A549 (cell line): Measurements from ENCODE around the gene PSMD2. TPM values are rescaled to one million over a fixed set of nuclear protein-coding genes. Genes with fewer than 3 reads are reported as not detected.

Source experiments
- ATAC-seq, 2 experiments: fragments of 200-7000 bp in 1 of 2; fragments of >200 bp in 1 of 2; cut with Nextera tagmentation in 1 of 2; cut with Tn5 transposase in 1 of 2; 3 replicates each; pipeline versions ENCODE4 v1.8.0 to v1.9.1; 2018 to 2020; ENCODE audit warnings: mild to moderate bottlenecking in 1 of 2, moderate library complexity in 1 of 2
- CTCF ChIA-PET: fragments of 300-600 bp; sonication (Branson Sonifier 250); formaldehyde crosslinking; extraction: SDS; loops from one replicate; lab custom pipeline; 2021; ENCODE audit warnings: antibody characterized with exemption, inconsistent platforms; lab: Yijun Ruan, JAX
- POLR2A ChIA-PET: fragments of 350-600 bp; formaldehyde crosslinking; extraction: SDS; loops from one replicate; lab custom pipeline; 2021; ENCODE audit warnings: antibody characterized with exemption, inconsistent platforms; lab: Yijun Ruan, JAX
- DNase-seq, 2 experiments: peaks; one replicate each; pipeline versions ENCODE4 v3.0.0 to v3.0.0-alpha.2; 2011 to 2016; ENCODE audit warnings: low read depth in 1 of 2, low spot score in 1 of 2
- FAIRE-seq: peaks from 2 replicates; lab custom pipeline; 2011; peaks lifted over from hg19 to GRCh38; lab: Jason Lieb, UNC
- H3K27ac ChIP-seq, 2 experiments: fragments of >200 bp; sonication (Bioruptor Twin); formaldehyde crosslinking; 3 replicates each; pipeline ENCODE4 v1.5.1; 2016 to 2017
- H3K4me1 ChIP-seq: fragments of >200 bp; sonication (Bioruptor Twin); formaldehyde crosslinking; 3 replicates; pipeline ENCODE4 v1.6.1; 2016
- H3K4me2 ChIP-seq: fragments of >200 bp; sonication (Bioruptor Twin); formaldehyde crosslinking; 3 replicates; pipeline ENCODE4 v1.6.1; 2016
- H3K4me3 ChIP-seq: fragments of >200 bp; sonication (Bioruptor Twin); formaldehyde crosslinking; 3 replicates; pipeline ENCODE4 v1.5.1; 2016
- H3K9me3 ChIP-seq: fragments of >200 bp; sonication (Bioruptor Twin); formaldehyde crosslinking; 3 replicates; pipeline ENCODE4 v1.6.1; 2016
- CBX2 ChIP-seq: fragments of 200-600 bp; sonication (generic); IDR thresholded peaks from 2 replicates; pipeline ENCODE4 v1.6.1; 2016; ENCODE audit warnings: low read depth, mild to moderate bottlenecking, borderline replicate concordance
- CHD2 ChIP-seq: fragments of 150-350 bp; IDR thresholded peaks from 2 replicates; pipeline ENCODE4 v1.6.1; 2014; ENCODE audit warnings: low read length; ENCODE audit not compliant: partially characterized antibody
- EHF ChIP-seq: fragments of 250-450 bp; sonication (Bioruptor Pico); IDR thresholded peaks from 2 replicates; pipeline ENCODE4 v1.5.0; 2020; ENCODE audit warnings: mild to moderate bottlenecking
- ESRRA ChIP-seq: fragments of 150-350 bp; IDR thresholded peaks from 2 replicates; pipeline ENCODE4 v1.6.1; 2014; ENCODE audit warnings: mild to moderate bottlenecking, low read length, borderline replicate concordance
- HDAC2 ChIP-seq: fragments of 200-600 bp; sonication (generic); IDR thresholded peaks from 2 replicates; pipeline ENCODE4 v1.6.1; 2016
- HEYL ChIP-seq: fragments of 250-450 bp; sonication (Bioruptor Pico); IDR thresholded peaks from 2 replicates; pipeline ENCODE4 v1.8.0; 2021; ENCODE audit warnings: mild to moderate bottlenecking, moderate library complexity
- HOXB13 ChIP-seq: fragments of 250-450 bp; sonication (Bioruptor Pico); IDR thresholded peaks from 2 replicates; pipeline ENCODE4 v1.5.0; 2020; ENCODE audit warnings: low read depth, mild to moderate bottlenecking, moderate library complexity
- HOXB5 ChIP-seq: fragments of 250-450 bp; sonication (Bioruptor Pico); IDR thresholded peaks from 2 replicates; pipeline ENCODE4 v1.5.0; 2020; ENCODE audit warnings: mild to moderate bottlenecking, moderate library complexity
- JUN ChIP-seq, 2 experiments: fragments of >200 bp; sonication (Bioruptor Twin); formaldehyde crosslinking; IDR thresholded peaks; 2 replicates in 1 of 2; 3 replicates in 1 of 2; pipeline ENCODE4 v1.6.1; 2016 to 2017
- KDM1A ChIP-seq: fragments of 200-600 bp; sonication (generic); IDR thresholded peaks from 2 replicates; pipeline ENCODE4 v1.6.1; 2016; ENCODE audit warnings: low read depth, mild to moderate bottlenecking
- KDM5A ChIP-seq: fragments of 200-600 bp; sonication (generic); IDR thresholded peaks from 2 replicates; pipeline ENCODE4 v1.6.1; 2016; ENCODE audit warnings: antibody characterized with exemption, mild to moderate bottlenecking
- MAFK ChIP-seq: fragments of 450-650 bp; IDR thresholded peaks from 2 replicates; pipeline ENCODE4 v1.6.1; 2014; ENCODE audit not compliant: partially characterized antibody
- MYC ChIP-seq: IDR thresholded peaks from 2 replicates; pipeline ENCODE4 v1.6.1; 2012; ENCODE audit warnings: mild to moderate bottlenecking, inconsistent platforms, low read length, improper control_type of control experiment, borderline replicate concordance
- NR3C1 ChIP-seq: fragments of >200 bp; sonication (Bioruptor Twin); formaldehyde crosslinking; IDR thresholded peaks from 3 replicates; pipeline ENCODE4 v1.6.1; 2017
- PHF8 ChIP-seq: fragments of 200-600 bp; sonication (generic); IDR thresholded peaks from 2 replicates; pipeline ENCODE4 v1.6.1; 2016; ENCODE audit warnings: low read depth, mild to moderate bottlenecking, antibody characterized with exemption, moderate library complexity, borderline replicate concordance
- POLR2A ChIP-seq: IDR thresholded peaks from 2 replicates; pipeline ENCODE4 v1.6.1; 2012; ENCODE audit warnings: mild to moderate bottlenecking, low read length
- RFX5 ChIP-seq: fragments of 450-650 bp; IDR thresholded peaks from 2 replicates; pipeline ENCODE4 v1.7.1; 2014; ENCODE audit warnings: antibody characterized with exemption, mild to moderate bottlenecking, moderate library complexity
- TFCP2L1 ChIP-seq: fragments of 250-450 bp; sonication (Bioruptor Pico); IDR thresholded peaks from 2 replicates; pipeline ENCODE4 v1.5.0; 2021; ENCODE audit warnings: mild to moderate bottlenecking
- ZSCAN20 ChIP-seq: fragments of 250-450 bp; sonication (Bioruptor Pico); IDR thresholded peaks from 2 replicates; pipeline ENCODE4 v1.8.0; 2022; ENCODE audit warnings: mild to moderate bottlenecking, moderate library complexity
- WGBS: methylation state at CpG from one replicate; pipeline ENCODE4 v1.1.6; 2017; ENCODE audit errors: missing lambda C conversion rate; 5-methylcytosine and 5-hydroxymethylcytosine counted together
- polyA plus RNA-seq, 4 experiments: library from polyadenylated mRNA; depleted of rRNA in 3 of 4; stranded (reverse); fragments of >200 nt; fragmentation: RNase III in 1 of 4; extraction: RNeasy Plus Mini Kit Qiagen cat#74134 plus additional on column Dnase treatment in 1 of 4; gene quantifications; 2 replicates in 3 of 4; 3 replicates in 1 of 4; pipeline ENCODE4 v1.2.3, GENCODE V29; 2011 to 2017
- TF ChIP-seq, protein P1 (sequence below): IDR thresholded peaks from 2 replicates; pipeline ENCODE4 v1.6.1; 2012
- TF ChIP-seq, protein P2 (sequence below): fragments of >200 bp; sonication (Bioruptor Twin); formaldehyde crosslinking; IDR thresholded peaks from 3 replicates; pipeline ENCODE4 v1.6.1; 2016
- TF ChIP-seq, protein P3 (sequence below): fragments of >200 bp; sonication (Bioruptor Twin); formaldehyde crosslinking; IDR thresholded peaks from 2 replicates; pipeline ENCODE4 v1.6.1; 2016
- TF ChIP-seq, protein P4 (sequence below): fragments of >200 bp; sonication (Bioruptor Twin); formaldehyde crosslinking; IDR thresholded peaks from 3 replicates; pipeline ENCODE4 v1.5.1; 2016
- TF ChIP-seq, protein P5 (sequence below): fragments of 200-600 bp; sonication (generic); IDR thresholded peaks from 2 replicates; pipeline ENCODE4 v1.6.1; 2016; ENCODE audit warnings: antibody characterized with exemption, mild to moderate bottlenecking, moderate library complexity
- TF ChIP-seq, protein P6 (sequence below): fragments of 150-350 bp; IDR thresholded peaks from 2 replicates; pipeline ENCODE4 v1.6.1; 2014; ENCODE audit warnings: low read depth, mild to moderate bottlenecking, low read length

The PSMD2 gene
- polyA plus RNA-seq, 2 of the 4 experiments (the other 2 are of a cell fraction): 267 to 541 TPM

DNA sequence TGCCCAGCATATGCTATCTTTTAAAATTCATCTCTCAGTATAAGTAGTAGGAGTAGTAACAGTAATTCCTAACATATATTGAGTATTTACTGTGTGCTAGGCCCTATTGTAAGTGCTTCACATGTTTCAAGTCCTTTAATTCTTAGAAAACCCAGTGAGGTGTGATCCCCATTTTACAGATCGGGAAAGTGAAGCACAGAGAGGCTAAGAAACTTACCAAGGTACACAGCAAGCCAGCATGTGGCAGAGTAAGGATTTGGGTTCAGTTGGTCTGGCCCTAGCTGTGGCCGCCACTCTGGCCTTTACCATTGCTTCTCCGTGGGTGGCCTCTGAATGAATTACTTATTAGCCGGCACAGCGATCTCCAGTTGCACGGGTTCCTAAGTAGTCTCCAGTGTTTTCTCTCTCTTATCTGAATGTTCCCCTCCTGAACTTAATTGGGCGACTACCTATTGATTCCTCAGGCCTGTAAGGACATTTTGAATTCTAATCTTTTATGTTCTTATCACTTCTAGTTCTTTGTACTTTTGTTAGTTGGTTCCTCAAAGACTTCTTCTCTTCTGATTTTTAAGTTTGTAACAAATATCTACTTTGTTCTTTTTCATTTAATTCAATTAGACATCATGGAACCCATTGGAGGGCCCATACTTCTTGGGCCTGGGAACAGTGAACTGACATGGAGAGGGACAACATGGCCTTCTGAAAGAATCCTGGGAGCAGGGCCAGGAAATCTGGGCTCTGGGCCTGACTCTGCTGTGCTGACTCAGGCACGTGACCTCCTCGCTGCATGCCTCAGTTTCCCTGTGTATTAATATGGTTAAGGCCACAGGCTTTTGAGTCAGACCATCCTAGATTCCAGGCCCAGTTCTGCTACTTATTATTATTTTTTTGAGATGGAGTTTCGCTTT lies 50.8 kb downstream of the PSMD2 start (continued):
- TF ChIP-seq, protein P1, sequence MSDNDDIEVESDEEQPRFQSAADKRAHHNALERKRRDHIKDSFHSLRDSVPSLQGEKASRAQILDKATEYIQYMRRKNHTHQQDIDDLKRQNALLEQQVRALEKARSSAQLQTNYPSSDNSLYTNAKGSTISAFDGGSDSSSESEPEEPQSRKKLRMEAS: no peak
- no peak for TF ChIP-seq TFCP2L1 (CRISPR knock-in tag)
- TF ChIP-seq JUN (IDR thresholded peaks at IDR 0.05): no peak
- TF ChIP-seq ZSCAN20 (CRISPR knock-in tag): no peak
- TF ChIP-seq POLR2A: no peak
- TF ChIP-seq ESRRA: no peak
- no peak for TF ChIP-seq KDM1A

DNA sequence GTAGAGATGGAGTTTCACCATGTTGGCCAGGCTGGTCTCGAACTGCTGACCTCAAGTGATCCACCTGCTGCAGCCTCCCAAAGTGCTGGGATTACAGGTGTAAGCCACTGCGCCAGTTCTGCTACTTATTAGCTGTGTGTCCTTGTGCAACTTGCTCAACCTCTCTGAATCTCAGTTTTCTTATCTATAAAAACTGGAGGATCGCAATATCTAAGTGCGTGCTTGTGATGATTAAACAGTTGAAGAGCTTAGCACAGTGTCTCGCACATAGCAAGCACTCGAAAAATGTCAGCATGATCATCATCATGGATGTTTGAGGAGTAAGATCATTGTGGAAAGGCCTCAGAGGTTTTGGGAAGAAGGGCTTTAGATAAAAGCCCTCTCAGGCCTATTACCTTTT lies 51.6 kb downstream of the PSMD2 start:
- 84% methylated on average over 6 of the region's 6 CpGs for WGBS
- FAIRE-seq (no peak), ATAC-seq (no peak), DNase-seq (no peak)
- TF ChIP-seq HOXB13: no peak
- TF ChIP-seq MYC: no peak
- no peak for TF ChIP-seq CBX2
- no peak for TF ChIP-seq MAFK
- TF ChIP-seq, protein P2, sequence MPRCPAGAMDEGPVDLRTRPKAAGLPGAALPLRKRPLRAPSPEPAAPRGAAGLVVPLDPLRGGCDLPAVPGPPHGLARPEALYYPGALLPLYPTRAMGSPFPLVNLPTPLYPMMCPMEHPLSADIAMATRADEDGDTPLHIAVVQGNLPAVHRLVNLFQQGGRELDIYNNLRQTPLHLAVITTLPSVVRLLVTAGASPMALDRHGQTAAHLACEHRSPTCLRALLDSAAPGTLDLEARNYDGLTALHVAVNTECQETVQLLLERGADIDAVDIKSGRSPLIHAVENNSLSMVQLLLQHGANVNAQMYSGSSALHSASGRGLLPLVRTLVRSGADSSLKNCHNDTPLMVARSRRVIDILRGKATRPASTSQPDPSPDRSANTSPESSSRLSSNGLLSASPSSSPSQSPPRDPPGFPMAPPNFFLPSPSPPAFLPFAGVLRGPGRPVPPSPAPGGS: no peak
- TF ChIP-seq, protein P3, sequence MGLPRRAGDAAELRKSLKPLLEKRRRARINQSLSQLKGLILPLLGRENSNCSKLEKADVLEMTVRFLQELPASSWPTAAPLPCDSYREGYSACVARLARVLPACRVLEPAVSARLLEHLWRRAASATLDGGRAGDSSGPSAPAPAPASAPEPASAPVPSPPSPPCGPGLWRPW: no peak
- TF ChIP-seq HDAC2: no peak
- TF ChIP-seq, protein P4, sequence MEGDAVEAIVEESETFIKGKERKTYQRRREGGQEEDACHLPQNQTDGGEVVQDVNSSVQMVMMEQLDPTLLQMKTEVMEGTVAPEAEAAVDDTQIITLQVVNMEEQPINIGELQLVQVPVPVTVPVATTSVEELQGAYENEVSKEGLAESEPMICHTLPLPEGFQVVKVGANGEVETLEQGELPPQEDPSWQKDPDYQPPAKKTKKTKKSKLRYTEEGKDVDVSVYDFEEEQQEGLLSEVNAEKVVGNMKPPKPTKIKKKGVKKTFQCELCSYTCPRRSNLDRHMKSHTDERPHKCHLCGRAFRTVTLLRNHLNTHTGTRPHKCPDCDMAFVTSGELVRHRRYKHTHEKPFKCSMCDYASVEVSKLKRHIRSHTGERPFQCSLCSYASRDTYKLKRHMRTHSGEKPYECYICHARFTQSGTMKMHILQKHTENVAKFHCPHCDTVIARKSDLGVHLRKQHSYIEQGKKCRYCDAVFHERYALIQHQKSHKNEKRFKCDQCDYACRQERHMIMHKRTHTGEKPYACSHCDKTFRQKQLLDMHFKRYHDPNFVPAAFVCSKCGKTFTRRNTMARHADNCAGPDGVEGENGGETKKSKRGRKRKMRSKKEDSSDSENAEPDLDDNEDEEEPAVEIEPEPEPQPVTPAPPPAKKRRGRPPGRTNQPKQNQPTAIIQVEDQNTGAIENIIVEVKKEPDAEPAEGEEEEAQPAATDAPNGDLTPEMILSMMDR: no peak
- H3K9me3 ChIP-seq: no peaks in the 10 kb centered on the region
- POLR2A ChIA-PET: interaction anchor here (0.9 kb wide), 1 partner anchor 12 kb away, joined by 4 read pairs; no protein-coding TSS in a partner anchor
- no peak overlapping the region for H3K27ac ChIP-seq
- H3K4me1 ChIP-seq: peaks cover 4% of the 10 kb centered on the region; the same call in 2 of the 3 replicates
- CTCF ChIA-PET: interaction anchor here (2.1 kb wide), 1 partner anchor 21 kb away, joined by 4 read pairs; no protein-coding TSS in a partner anchor
- no peak overlapping the region for H3K4me2 ChIP-seq
- no peak overlapping the region for H3K4me3 ChIP-seq

DNA sequence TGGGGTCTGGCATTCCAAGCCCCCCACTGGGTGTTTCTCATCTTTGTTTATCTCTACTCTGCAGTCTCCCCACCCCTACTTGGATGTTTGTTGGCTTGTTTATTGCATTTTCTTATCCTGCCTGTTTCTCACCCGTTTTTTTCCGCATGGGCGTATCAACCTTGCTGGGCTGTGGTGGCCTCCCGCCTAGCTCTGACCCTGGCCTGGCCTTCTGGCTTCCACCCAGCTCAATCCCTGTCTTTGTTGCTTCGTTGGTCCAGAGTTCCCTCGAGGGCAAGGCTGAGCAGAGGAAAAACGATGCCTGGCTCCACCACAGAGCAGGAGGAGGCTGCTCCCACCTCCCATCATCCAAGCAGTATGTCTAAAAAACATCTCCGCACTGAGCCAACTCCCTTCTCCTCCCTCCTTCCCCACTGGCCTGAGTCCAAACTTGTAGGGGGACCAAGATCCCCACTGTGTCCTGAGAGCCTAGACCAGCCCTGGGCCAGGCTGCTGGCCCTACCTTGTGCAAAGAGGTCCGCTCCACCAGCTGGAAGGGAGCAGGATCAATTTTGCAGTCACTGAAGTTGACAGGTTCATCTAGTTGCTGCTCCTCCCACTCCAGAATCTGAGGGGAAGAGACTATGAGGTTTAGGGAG lies 52.6 kb downstream of the PSMD2 start:
- H3K4me2 ChIP-seq: no peak overlapping the region
- no peak for DNase-seq
- H3K27ac ChIP-seq: no peak overlapping the region
- no peaks in the 10 kb centered on the region for H3K4me1 ChIP-seq
- no peaks in the 10 kb centered on the region for H3K9me3 ChIP-seq
- WGBS: 63% methylated on average over 7 of the region's 9 CpGs
- no peak overlapping the region for H3K4me3 ChIP-seq
- POLR2A ChIA-PET: interaction anchor here (0.9 kb wide), 1 partner anchor 11 kb away, joined by 4 read pairs; no protein-coding TSS in a partner anchor
- no peak for ATAC-seq
- FAIRE-seq: no peak
- CTCF ChIA-PET: interaction anchor here (1.2 to 2.1 kb wide), 3 partner anchors 10 to 24 kb away, joined by 3 to 4 read pairs (median 3); partner anchors contain the start of genes CLCN2 and POLR2H
- no peak for TF ChIP-seq NR3C1
- TF ChIP-seq, protein P5, sequence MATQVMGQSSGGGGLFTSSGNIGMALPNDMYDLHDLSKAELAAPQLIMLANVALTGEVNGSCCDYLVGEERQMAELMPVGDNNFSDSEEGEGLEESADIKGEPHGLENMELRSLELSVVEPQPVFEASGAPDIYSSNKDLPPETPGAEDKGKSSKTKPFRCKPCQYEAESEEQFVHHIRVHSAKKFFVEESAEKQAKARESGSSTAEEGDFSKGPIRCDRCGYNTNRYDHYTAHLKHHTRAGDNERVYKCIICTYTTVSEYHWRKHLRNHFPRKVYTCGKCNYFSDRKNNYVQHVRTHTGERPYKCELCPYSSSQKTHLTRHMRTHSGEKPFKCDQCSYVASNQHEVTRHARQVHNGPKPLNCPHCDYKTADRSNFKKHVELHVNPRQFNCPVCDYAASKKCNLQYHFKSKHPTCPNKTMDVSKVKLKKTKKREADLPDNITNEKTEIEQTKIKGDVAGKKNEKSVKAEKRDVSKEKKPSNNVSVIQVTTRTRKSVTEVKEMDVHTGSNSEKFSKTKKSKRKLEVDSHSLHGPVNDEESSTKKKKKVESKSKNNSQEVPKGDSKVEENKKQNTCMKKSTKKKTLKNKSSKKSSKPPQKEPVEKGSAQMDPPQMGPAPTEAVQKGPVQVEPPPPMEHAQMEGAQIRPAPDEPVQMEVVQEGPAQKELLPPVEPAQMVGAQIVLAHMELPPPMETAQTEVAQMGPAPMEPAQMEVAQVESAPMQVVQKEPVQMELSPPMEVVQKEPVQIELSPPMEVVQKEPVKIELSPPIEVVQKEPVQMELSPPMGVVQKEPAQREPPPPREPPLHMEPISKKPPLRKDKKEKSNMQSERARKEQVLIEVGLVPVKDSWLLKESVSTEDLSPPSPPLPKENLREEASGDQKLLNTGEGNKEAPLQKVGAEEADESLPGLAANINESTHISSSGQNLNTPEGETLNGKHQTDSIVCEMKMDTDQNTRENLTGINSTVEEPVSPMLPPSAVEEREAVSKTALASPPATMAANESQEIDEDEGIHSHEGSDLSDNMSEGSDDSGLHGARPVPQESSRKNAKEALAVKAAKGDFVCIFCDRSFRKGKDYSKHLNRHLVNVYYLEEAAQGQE: no peak
- TF ChIP-seq, protein P6, sequence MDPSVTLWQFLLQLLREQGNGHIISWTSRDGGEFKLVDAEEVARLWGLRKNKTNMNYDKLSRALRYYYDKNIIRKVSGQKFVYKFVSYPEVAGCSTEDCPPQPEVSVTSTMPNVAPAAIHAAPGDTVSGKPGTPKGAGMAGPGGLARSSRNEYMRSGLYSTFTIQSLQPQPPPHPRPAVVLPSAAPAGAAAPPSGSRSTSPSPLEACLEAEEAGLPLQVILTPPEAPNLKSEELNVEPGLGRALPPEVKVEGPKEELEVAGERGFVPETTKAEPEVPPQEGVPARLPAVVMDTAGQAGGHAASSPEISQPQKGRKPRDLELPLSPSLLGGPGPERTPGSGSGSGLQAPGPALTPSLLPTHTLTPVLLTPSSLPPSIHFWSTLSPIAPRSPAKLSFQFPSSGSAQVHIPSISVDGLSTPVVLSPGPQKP: no peak
- no peak for TF ChIP-seq CBX2
- no peak for TF ChIP-seq EHF (CRISPR knock-in tag)
- no peak for TF ChIP-seq HEYL
- no peak for TF ChIP-seq RFX5
- TF ChIP-seq KDM5A: no peak
- TF ChIP-seq JUN (IDR thresholded peaks at IDR 0.05): no peak
- no peak for TF ChIP-seq CHD2
- no peak for TF ChIP-seq PHF8
- TF ChIP-seq HOXB5 (CRISPR knock-in tag): no peak
